OCI-LY3 (cell line): Measurements from ENCODE around the gene CFAP57.

Experiments
- EZH2phosphoT487 ChIP-seq: fragments of 200-600 bp; shearing (Covaris generic); IDR thresholded peaks from 2 replicates; pipeline ENCODE4 v1.6.1; 2018; ENCODE audit warnings: antibody characterized with exemption, mixed run types, low read depth
- TF ChIP-seq, protein P1 (sequence below): fragments of 200-600, 300-600 bp; sonication (generic); IDR thresholded peaks from 2 replicates; pipeline ENCODE4 v1.5.1; 2014; ENCODE audit warnings: antibody characterized with exemption, low read length, low read depth

DNA sequence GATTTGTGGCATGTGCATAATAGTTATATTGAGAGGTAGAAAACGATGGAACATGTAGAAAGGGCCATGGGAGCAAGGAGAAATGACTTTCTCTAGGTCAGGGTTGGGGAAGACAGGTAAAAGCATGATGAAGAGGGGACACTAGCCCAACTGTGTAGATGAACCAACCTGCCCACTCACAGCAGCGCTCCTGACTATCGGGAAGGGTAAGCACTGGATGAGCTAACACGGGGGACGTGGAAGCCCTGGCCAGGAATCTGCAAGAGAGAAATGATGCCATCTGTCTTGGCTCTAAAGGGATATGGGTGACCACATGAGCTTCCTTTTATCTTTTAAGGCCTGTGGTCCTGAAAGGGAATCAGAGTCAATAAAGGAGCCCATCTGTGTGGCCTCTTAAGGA lies 61.5 kb downstream of the CFAP57 start:
- no peak for TF ChIP-seq EZH2phosphoT487
- TF ChIP-seq, protein P1, sequence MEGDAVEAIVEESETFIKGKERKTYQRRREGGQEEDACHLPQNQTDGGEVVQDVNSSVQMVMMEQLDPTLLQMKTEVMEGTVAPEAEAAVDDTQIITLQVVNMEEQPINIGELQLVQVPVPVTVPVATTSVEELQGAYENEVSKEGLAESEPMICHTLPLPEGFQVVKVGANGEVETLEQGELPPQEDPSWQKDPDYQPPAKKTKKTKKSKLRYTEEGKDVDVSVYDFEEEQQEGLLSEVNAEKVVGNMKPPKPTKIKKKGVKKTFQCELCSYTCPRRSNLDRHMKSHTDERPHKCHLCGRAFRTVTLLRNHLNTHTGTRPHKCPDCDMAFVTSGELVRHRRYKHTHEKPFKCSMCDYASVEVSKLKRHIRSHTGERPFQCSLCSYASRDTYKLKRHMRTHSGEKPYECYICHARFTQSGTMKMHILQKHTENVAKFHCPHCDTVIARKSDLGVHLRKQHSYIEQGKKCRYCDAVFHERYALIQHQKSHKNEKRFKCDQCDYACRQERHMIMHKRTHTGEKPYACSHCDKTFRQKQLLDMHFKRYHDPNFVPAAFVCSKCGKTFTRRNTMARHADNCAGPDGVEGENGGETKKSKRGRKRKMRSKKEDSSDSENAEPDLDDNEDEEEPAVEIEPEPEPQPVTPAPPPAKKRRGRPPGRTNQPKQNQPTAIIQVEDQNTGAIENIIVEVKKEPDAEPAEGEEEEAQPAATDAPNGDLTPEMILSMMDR = no peak
